Gastroesophageal sphincter (tissue), 3 donors: ENCODE measurements around the gene PCBD1.

Source experiments
- POLR2A ChIP-seq, 2 donors: fragments of 450-650 bp; IDR thresholded peaks; one replicate each; pipeline ENCODE4 v1.6.1; 2017; ENCODE audit warnings: antibody characterized with exemption in 2 of 2, mild to moderate bottlenecking in 2 of 2, moderate library complexity in 1 of 2
- POLR2AphosphoS5 ChIP-seq: sonication (generic); formaldehyde crosslinking; IDR thresholded peaks from one replicate; pipeline ENCODE4 v1.6.1; 2017; ENCODE audit warnings: antibody characterized with exemption
- TF ChIP-seq, protein P1 (sequence below), 4 experiments: fragments of 200-600 bp in 2 of 4; fragments of 450-650 bp in 2 of 4; sonication (generic) in 1 of 4; IDR thresholded peaks; one replicate each; pipeline ENCODE4 v1.5.1; 2017 to 2019; ENCODE audit warnings: antibody characterized with exemption in 4 of 4, mild to moderate bottlenecking in 2 of 4, moderate library complexity in 2 of 4

- TF ChIP-seq, protein P1, sequence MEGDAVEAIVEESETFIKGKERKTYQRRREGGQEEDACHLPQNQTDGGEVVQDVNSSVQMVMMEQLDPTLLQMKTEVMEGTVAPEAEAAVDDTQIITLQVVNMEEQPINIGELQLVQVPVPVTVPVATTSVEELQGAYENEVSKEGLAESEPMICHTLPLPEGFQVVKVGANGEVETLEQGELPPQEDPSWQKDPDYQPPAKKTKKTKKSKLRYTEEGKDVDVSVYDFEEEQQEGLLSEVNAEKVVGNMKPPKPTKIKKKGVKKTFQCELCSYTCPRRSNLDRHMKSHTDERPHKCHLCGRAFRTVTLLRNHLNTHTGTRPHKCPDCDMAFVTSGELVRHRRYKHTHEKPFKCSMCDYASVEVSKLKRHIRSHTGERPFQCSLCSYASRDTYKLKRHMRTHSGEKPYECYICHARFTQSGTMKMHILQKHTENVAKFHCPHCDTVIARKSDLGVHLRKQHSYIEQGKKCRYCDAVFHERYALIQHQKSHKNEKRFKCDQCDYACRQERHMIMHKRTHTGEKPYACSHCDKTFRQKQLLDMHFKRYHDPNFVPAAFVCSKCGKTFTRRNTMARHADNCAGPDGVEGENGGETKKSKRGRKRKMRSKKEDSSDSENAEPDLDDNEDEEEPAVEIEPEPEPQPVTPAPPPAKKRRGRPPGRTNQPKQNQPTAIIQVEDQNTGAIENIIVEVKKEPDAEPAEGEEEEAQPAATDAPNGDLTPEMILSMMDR (IDR thresholded peaks at IDR 0.05), result no peak
- TF ChIP-seq POLR2A (IDR thresholded peaks at IDR 0.05) (no peak), POLR2AphosphoS5 (no peak)
Measured at GRCh38 chr10:70891627-70892026, 3.3 kb upstream of the PCBD1 start.
